Measurements from ENCODE around the gene PCCA.
A peak's percentile ranks its signal among the peaks of the same experiment; 100 is the strongest.
"Not testable (repeated sequence)": the region's sequence is repeated elsewhere in the genome, so short reads cannot be mapped to it uniquely, and the experiment has no call there.

The PCCA gene

GRCh38 chr13:100149389-100149788 lies 60.5 kb downstream of the PCCA start:
- DNase-seq (ENCODE audit: low read depth) = peak; percentile 18
- no peak overlapping the region for H3K4me3 ChIP-seq (ENCODE audit: control insufficient read depth, low read depth, low read length)
- TF ChIP-seq CTCF (conservative IDR thresholded peaks at IDR 0.05; ENCODE audit: control insufficient read depth, insufficient read depth, low read depth, low read length) = no peak

- DNase-seq (ENCODE audit: low read depth); H3K4me3 ChIP-seq (ENCODE audit: control insufficient read depth, low read depth, low read length): not testable (repeated sequence)
These were observed 61.8 kb downstream of the PCCA start for GRCh38 chr13:100150711-100151110.

- TF ChIP-seq CTCF (conservative IDR thresholded peaks at IDR 0.05; ENCODE audit: control insufficient read depth, insufficient read depth, low read depth, low read length) = no peak
- no peak overlapping the region for H3K4me3 ChIP-seq (ENCODE audit: control insufficient read depth, low read depth, low read length)
- DNase-seq (ENCODE audit: low read depth) = no peak
These were observed 66.0 kb downstream of the PCCA start for GRCh38 chr13:100154842-100155416.

- no peak for TF ChIP-seq CTCF (conservative IDR thresholded peaks at IDR 0.05; ENCODE audit: control insufficient read depth, insufficient read depth, low read depth, low read length)
- DNase-seq (ENCODE audit: low read depth) = no peak
- no peak overlapping the region for H3K4me3 ChIP-seq (ENCODE audit: control insufficient read depth, low read depth, low read length)
These were observed 67.9 kb downstream of the PCCA start for GRCh38 chr13:100156788-100157187.

GRCh38 chr13:100158569-100158968 lies 69.7 kb downstream of the PCCA start:
- no peak for TF ChIP-seq CTCF (conservative IDR thresholded peaks at IDR 0.05; ENCODE audit: control insufficient read depth, insufficient read depth, low read depth, low read length)
- no peak overlapping the region for H3K4me3 ChIP-seq (ENCODE audit: control insufficient read depth, low read depth, low read length)
- no peak for DNase-seq (ENCODE audit: low read depth)

GRCh38 chr13:100159584-100159983 lies 70.7 kb downstream of the PCCA start:
- H3K4me3 ChIP-seq (ENCODE audit: control insufficient read depth, low read depth, low read length) = no peak overlapping the region
- no peak for DNase-seq (ENCODE audit: low read depth)
- TF ChIP-seq CTCF (conservative IDR thresholded peaks at IDR 0.05; ENCODE audit: control insufficient read depth, insufficient read depth, low read depth, low read length) = no peak

GRCh38 chr13:100160450-100160849 lies 71.6 kb downstream of the PCCA start:
- no peak overlapping the region for H3K4me3 ChIP-seq (ENCODE audit: control insufficient read depth, low read depth, low read length)
- no peak for TF ChIP-seq CTCF (conservative IDR thresholded peaks at IDR 0.05; ENCODE audit: control insufficient read depth, insufficient read depth, low read depth, low read length)
- DNase-seq (ENCODE audit: low read depth) = no peak

All from fibroblast of mammary gland (primary cell).